CD4-positive, alpha-beta T cell (primary cell): ENCODE measurements around the gene CFB. TPM values are rescaled to one million over a fixed set of nuclear protein-coding genes. Genes with fewer than 3 reads are reported as not detected.
A peak's percentile ranks its signal among the peaks of the same experiment; 100 is the strongest.

Source experiments
- ATAC-seq: fragments of 200-7000 bp; cut with Tn5 transposase; one replicate; pipeline ENCODE4 v1.10.0; 2022; ENCODE audit warnings: mild to moderate bottlenecking; ENCODE audit not compliant: poor library complexity
- CTCF ChIA-PET: fragments of 350-600 bp; sonication (Branson Sonifier 250); formaldehyde crosslinking; loops from one replicate; lab custom pipeline; 2021; ENCODE audit warnings: antibody characterized with exemption, inconsistent platforms; lab: Charles Lee
- POLR2A ChIA-PET: fragments of 350-600 bp; sonication (Branson Sonifier 250); formaldehyde crosslinking; loops from one replicate; lab custom pipeline; 2021; ENCODE audit warnings: antibody characterized with exemption, inconsistent platforms; lab: Charles Lee
- DNase-seq, 14 experiments: peaks; one replicate each; pipeline ENCODE4 v3.0.0-alpha.2; 2013 to 2020; ENCODE audit warnings: mixed read lengths in 2 of 14
- H3K27ac ChIP-seq, 2 donors: one replicate each; pipeline versions ENCODE4 v1.5.1 to v1.7.0; 2013; ENCODE audit warnings: low read length in 2 of 2, low read depth in 1 of 2, mild to moderate bottlenecking in 1 of 2
- H3K27me3 ChIP-seq, 2 experiments: 1 replicate in 1 of 2; 2 replicates in 1 of 2; pipeline versions ENCODE4 v1.6.1 to v1.7.0; 2013; ENCODE audit warnings: low read length in 2 of 2, control low read depth in 1 of 2, mild to moderate bottlenecking in 1 of 2, moderate library complexity in 1 of 2; ENCODE audit not compliant: insufficient read depth in 2 of 2, control insufficient read depth in 1 of 2
- H3K36me3 ChIP-seq: one replicate; pipeline ENCODE4 v1.6.1; 2013; ENCODE audit warnings: low read length, control low read depth; ENCODE audit not compliant: insufficient read depth
- H3K4me1 ChIP-seq: one replicate; pipeline ENCODE4 v1.6.1; 2013; ENCODE audit warnings: low read length, control low read depth; ENCODE audit not compliant: insufficient read depth
- H3K4me3 ChIP-seq: one replicate; pipeline ENCODE4 v1.5.1; 2013; ENCODE audit warnings: mild to moderate bottlenecking, low read length, moderate library complexity
- H3K9me3 ChIP-seq, 2 experiments: 1 replicate in 1 of 2; 2 replicates in 1 of 2; pipeline versions ENCODE4 v1.6.1 to v1.7.0; 2013; ENCODE audit warnings: low read length in 2 of 2, mild to moderate bottlenecking in 2 of 2, control low read depth in 1 of 2, moderate library complexity in 1 of 2; ENCODE audit not compliant: control insufficient read depth in 1 of 2, insufficient read depth in 1 of 2
- H3K27ac Mint-ChIP-seq: one replicate; pipeline ENCODE4 v1.8.0; 2020; ENCODE audit warnings: mixed read lengths
- H3K27me3 Mint-ChIP-seq: one replicate; pipeline ENCODE4 v1.8.0; 2021; ENCODE audit warnings: mixed read lengths
- H3K36me3 Mint-ChIP-seq: one replicate; pipeline ENCODE4 v1.8.0; 2021; ENCODE audit warnings: low read depth, mixed read lengths
- H3K4me1 Mint-ChIP-seq: one replicate; pipeline ENCODE4 v1.8.0; 2021; ENCODE audit warnings: low read depth, mixed read lengths
- H3K4me3 Mint-ChIP-seq: one replicate; pipeline ENCODE4 v1.8.0; 2020; ENCODE audit warnings: mild to moderate bottlenecking, mixed read lengths
- H3K9me3 Mint-ChIP-seq: one replicate; pipeline ENCODE4 v1.8.0; 2020; ENCODE audit warnings: mixed read lengths
- intact Hi-C, 2 experiments: fragments of 100-400 bp; cut with DNase I in 1 of 2; cut with micrococcal nuclease in 1 of 2; formaldehyde crosslinking; loops; one replicate each; pipeline versions ENCODE4 v1.15.1 to v1.9.0; 2023 to 2025; cut with DNase I, micrococcal nuclease
- total RNA-seq, 174 experiments: library from RNA in 2 of 174; stranded (reverse) in 2 of 174; gene quantifications; one replicate each; pipeline ENCODE4 v1.2.3 and lab custom pipeline; 2021 to 2026
- TF ChIP-seq, protein P1 (sequence below): fragments of 200-600 bp; IDR thresholded peaks from one replicate; pipeline ENCODE4 v1.8.0; 2022; ENCODE audit warnings: antibody characterized with exemption, mild to moderate bottlenecking

The CFB gene
- total RNA-seq, 2 experiments from 2014 or later, result 1.5 to 2.2 TPM

DNA sequence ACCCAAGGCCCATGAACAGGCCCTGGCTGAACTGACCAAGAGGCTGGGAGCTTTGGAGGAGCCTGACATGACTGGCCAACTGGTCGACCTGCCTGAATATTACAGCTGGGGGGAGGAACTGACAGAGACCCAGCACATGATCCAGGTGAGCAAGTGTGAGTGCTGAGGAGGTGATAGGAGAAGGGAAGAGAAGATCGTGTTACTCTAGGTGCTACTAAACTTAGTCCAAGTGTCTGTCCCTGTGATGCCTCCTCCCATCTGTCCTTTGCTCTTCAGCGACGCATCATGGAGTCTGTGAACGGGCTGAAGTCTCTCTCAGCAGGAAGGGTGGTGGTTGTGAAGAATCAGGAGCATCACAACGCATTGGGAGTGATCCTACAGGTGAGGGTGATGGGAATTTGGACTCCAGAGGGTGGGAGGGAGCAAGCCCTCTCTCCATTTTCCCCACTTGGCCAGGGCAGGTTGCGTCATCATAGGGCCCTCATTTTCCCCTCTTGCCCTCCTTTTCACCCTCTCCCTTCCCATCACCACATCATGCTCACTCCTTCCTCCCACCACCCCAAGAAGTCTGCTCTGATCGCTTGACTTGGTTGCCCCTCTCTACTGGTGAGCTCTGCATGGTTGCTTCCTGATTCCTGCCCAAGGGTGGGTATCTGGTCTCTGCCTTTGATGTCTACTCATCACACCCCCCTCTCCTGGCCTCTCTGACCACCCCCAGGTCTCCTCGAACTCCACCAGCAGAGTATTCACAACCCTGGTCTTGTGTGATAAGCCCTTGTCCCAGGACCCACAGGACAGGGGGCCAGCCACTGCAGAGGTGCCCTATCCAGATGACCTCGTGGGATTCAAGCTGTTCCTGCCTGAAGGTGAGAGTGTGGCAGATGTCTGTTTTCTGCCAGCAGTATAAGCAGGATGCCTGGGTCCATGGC is 21.4 kb downstream of the CFB start:
- Histone ChIP-seq H3K4me1 (peaks cover 21% of the 10 kb centered on the region), H3K27me3 (no peaks in the 10 kb centered on the region), H3K4me3 (no peak overlapping the region), H3K36me3 (peaks cover 81% of the 10 kb centered on the region), H3K9me3 (no peaks in the 10 kb centered on the region), H3K27ac (no peak overlapping the region)
- TF ChIP-seq, protein P1, sequence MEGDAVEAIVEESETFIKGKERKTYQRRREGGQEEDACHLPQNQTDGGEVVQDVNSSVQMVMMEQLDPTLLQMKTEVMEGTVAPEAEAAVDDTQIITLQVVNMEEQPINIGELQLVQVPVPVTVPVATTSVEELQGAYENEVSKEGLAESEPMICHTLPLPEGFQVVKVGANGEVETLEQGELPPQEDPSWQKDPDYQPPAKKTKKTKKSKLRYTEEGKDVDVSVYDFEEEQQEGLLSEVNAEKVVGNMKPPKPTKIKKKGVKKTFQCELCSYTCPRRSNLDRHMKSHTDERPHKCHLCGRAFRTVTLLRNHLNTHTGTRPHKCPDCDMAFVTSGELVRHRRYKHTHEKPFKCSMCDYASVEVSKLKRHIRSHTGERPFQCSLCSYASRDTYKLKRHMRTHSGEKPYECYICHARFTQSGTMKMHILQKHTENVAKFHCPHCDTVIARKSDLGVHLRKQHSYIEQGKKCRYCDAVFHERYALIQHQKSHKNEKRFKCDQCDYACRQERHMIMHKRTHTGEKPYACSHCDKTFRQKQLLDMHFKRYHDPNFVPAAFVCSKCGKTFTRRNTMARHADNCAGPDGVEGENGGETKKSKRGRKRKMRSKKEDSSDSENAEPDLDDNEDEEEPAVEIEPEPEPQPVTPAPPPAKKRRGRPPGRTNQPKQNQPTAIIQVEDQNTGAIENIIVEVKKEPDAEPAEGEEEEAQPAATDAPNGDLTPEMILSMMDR, result no peak
- CTCF ChIA-PET, result no interaction called here
- ATAC-seq (no peak), DNase-seq (no peak)
- POLR2A ChIA-PET, result interaction anchor here (6.7 kb wide), 1 partner anchor 9 kb away, joined by 102 read pairs; the partner anchor contains the start of genes NELFE and SKIC2
- intact Hi-C loops, result no loop called here
- H3K27me3 Mint-ChIP-seq, result peaks cover 6% of the 10 kb centered on the region
- peaks cover 17% of the 10 kb centered on the region for H3K4me1 Mint-ChIP-seq
- peak overlapping the region; percentile 58 for H3K27ac Mint-ChIP-seq
- H3K4me3 Mint-ChIP-seq, result no peak overlapping the region
- H3K36me3 Mint-ChIP-seq, result peaks cover 92% of the 10 kb centered on the region
- no peaks in the 10 kb centered on the region for H3K9me3 Mint-ChIP-seq

DNA sequence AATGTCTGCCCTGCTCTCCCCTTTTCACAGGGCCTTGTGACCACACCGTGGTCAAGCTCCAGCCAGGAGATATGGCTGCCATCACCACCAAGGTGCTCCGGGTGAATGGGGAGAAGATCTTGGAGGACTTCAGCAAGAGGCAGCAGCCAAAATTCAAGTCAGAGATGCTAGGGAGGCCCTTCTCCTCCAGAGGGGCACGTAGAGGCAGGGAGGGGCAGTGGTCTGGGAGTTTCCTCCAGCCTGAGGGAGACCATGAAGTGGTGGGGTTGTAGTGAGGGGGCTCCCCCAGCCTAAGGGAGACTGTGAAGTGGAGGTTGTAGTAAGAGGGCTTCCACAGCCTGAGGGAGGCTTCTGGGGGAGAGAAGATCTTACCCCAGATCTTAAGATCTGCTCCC is 22.0 kb downstream of the CFB start:
- DNase-seq, result no peak
- no peak for ATAC-seq
- intact Hi-C loops, result no loop called here
- peaks cover 92% of the 10 kb centered on the region for H3K36me3 Mint-ChIP-seq
- Histone ChIP-seq H3K36me3 (peaks cover 75% of the 10 kb centered on the region), H3K4me1 (peaks cover 27% of the 10 kb centered on the region), H3K9me3 (no peaks in the 10 kb centered on the region), H3K4me3 (no peak overlapping the region), H3K27ac (no peak overlapping the region), H3K27me3 (no peaks in the 10 kb centered on the region)
- H3K4me3 Mint-ChIP-seq, result no peak overlapping the region
- ChIA-PET POLR2A (interaction anchor here (6.7 kb wide), 1 partner anchor 10 kb away, joined by 102 read pairs; the partner anchor contains the start of genes NELFE and SKIC2), CTCF (no interaction called here)
- peak overlapping the region; percentile 58 for H3K27ac Mint-ChIP-seq
- TF ChIP-seq, protein P1, result no peak
- H3K4me1 Mint-ChIP-seq, result peaks cover 24% of the 10 kb centered on the region
- H3K27me3 Mint-ChIP-seq, result peaks cover 6% of the 10 kb centered on the region
- H3K9me3 Mint-ChIP-seq, result no peaks in the 10 kb centered on the region

DNA sequence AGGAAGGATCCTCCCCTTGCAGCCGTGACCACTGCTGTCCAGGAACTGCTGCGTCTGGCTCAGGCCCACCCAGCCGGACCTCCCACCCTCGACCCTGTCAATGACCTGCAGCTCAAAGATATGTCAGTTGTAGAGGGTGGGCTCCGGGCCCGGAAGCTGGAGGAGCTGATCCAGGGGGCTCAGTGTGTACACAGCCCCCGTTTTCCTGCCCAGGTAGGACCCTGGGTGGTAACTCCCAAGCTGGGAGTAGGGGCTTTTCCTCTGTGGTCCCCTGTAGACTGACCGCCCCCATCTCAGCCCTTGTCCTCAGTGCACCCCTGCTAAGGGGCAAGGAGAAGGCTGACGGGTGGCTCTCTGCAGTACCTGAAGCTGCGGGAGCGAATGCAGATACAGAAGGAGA is 22.4 kb downstream of the CFB start:
- ATAC-seq (no peak), DNase-seq (no peak)
- H3K27ac Mint-ChIP-seq, result peak overlapping the region; percentile 58
- H3K27ac ChIP-seq, result no peak overlapping the region
- TF ChIP-seq, protein P1, result no peak
- H3K4me1 ChIP-seq, result peaks cover 31% of the 10 kb centered on the region
- H3K36me3 Mint-ChIP-seq, result peaks cover 92% of the 10 kb centered on the region
- no peak overlapping the region for H3K4me3 ChIP-seq
- peak overlapping the region; percentile 45 for H3K4me3 Mint-ChIP-seq
- H3K4me1 Mint-ChIP-seq, result peaks cover 28% of the 10 kb centered on the region
- CTCF ChIA-PET, result no interaction called here
- H3K27me3 Mint-ChIP-seq, result peaks cover 6% of the 10 kb centered on the region
- peaks cover 71% of the 10 kb centered on the region for H3K36me3 ChIP-seq
- intact Hi-C loops, result no loop called here
- H3K9me3 Mint-ChIP-seq, result no peaks in the 10 kb centered on the region
- H3K27me3 ChIP-seq, result no peaks in the 10 kb centered on the region
- H3K9me3 ChIP-seq, result no peaks in the 10 kb centered on the region
- POLR2A ChIA-PET, result interaction anchor here (6.7 kb wide), 1 partner anchor 10 kb away, joined by 102 read pairs; the partner anchor contains the start of genes NELFE and SKIC2
